ENCODE results near the gene PITPNB. TPM values are rescaled to one million over a fixed set of nuclear protein-coding genes. Genes with fewer than 3 reads are reported as not detected.

PITPNB gene
- total RNA-seq, 2 experiments from 2014 or later, result 96.5 to 111 TPM

DNA sequence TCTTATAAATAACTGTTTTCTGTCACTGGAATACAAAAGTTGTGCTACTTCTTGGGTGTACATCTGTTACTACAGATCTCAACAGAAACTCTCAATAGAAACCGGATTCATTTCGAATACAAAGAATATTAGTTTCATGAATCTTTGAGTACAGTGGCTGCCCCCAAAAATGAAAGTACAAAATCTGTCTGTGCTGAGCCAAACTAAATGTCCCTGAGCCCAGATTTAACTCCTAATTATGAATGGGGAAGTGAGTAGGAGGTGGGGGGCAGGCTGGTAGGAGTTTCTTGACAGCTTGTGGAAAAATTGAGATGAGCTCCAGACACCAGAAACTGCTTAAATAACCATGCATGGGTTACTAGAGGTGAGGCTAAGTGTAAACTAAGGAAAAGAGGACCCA, 41.6 kb downstream of the PITPNB start:
- ChIA-PET CTCF (interaction anchor here (0.6 to 2.1 kb wide), 9 partner anchors 9 to 305 kb away, joined by 3 to 8 read pairs (median 4); no protein-coding TSS in a partner anchor), POLR2A (no interaction called here)
- Mint-ChIP-seq H3K4me1 (peaks cover 41% of the 10 kb centered on the region), H3K36me3 (ENCODE audit: low read depth) (peaks cover 22% of the 10 kb centered on the region), H3K27me3 (no peaks in the 10 kb centered on the region), H3K4me3 (no peak overlapping the region), H3K9me3 (ENCODE audit: low read depth) (no peaks in the 10 kb centered on the region), H3K27ac (no peak overlapping the region)
- ATAC-seq, result no peak
- DNase-seq, result no peak
- intact Hi-C loops (cut with DNase I, micrococcal nuclease), result no loop called here

DNA sequence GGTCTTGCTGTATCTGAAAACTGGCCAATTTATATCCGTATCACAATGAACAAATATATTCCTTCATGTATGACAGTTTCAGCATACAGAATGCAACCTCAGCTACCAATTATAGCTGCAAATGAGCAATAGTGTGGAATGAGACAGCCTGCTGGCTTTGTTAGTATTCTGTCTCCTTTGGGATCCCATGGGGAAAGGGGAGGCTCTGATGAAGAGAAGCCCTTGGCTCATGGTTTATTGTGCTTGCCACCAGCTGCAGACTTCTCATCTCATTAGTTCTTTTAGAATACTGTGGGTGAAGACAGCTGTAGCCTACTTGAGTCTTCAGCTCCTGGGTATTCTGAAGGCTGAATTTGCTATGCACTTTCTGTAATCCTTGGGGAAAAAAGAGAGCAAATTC, 42.4 kb downstream of the PITPNB start:
- ChIA-PET CTCF (interaction anchor here (0.7 to 2.1 kb wide), 2 partner anchors 9 kb away, joined by 3 to 6 read pairs; no protein-coding TSS in a partner anchor), POLR2A (interaction anchor here (0.8 kb wide), 1 partner anchor 1203 kb away, joined by 3 read pairs; no protein-coding TSS in a partner anchor)
- Mint-ChIP-seq H3K9me3 (ENCODE audit: low read depth) (no peaks in the 10 kb centered on the region), H3K4me1 (peaks cover 42% of the 10 kb centered on the region), H3K27me3 (no peaks in the 10 kb centered on the region), H3K36me3 (ENCODE audit: low read depth) (peaks cover 23% of the 10 kb centered on the region), H3K4me3 (no peak overlapping the region), H3K27ac (no peak overlapping the region)
- ATAC-seq (no peak), DNase-seq (no peak)
- intact Hi-C loops (cut with DNase I, micrococcal nuclease), result no loop called here

DNA sequence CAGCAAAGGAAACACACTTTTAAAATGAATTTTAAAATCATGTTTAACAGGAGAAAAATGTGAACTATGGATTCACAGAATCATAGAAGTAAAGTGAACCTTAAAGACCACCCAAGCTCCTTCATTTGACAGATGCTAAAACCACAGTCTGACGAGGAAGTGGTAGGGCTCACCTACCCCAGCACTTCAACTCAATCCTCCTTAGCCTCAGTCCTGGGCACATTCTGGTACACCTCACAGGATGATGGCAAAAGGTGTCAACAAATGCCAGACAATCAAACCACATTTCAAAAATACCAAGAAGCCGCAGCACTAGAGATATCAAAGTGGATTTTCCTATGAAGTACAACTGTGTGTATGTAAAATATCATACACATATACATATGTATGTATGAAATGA, 43.1 kb downstream of the PITPNB start:
- Mint-ChIP-seq H3K27ac (peak overlapping the region; percentile 55), H3K4me3 (no peak overlapping the region), H3K27me3 (no peaks in the 10 kb centered on the region), H3K36me3 (ENCODE audit: low read depth) (peaks cover 27% of the 10 kb centered on the region), H3K4me1 (peaks cover 43% of the 10 kb centered on the region), H3K9me3 (ENCODE audit: low read depth) (no peaks in the 10 kb centered on the region)
- POLR2A ChIA-PET, result interaction anchor here (0.8 kb wide), 1 partner anchor 1203 kb away, joined by 3 read pairs; no protein-coding TSS in a partner anchor
- intact Hi-C loops (cut with DNase I, micrococcal nuclease), result no loop called here
- no peak for ATAC-seq
- no peak for DNase-seq
- CTCF ChIA-PET, result interaction anchor here (0.8 to 2.1 kb wide), 4 partner anchors 9 to 18 kb away, joined by 3 to 6 read pairs (median 4); no protein-coding TSS in a partner anchor

DNA sequence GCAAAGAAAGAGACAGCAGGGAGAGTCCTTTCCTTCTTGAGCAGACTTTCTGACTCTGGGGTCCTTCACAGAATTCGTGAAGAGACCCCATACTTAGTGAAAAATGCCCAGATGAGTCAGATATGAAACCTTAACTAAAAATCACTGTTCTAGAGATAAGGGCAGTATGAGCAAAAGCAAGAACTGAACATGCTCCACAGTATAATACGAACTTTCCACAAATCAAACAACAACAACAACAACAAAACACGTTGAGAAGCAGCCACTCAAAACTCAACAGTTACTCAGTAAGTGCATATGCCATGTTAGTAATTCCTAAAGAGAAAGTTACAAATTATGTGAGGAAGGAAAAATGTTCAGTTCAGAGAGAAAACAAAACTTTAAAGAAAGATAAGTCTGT, 44.3 kb downstream of the PITPNB start:
- POLR2A ChIA-PET, result no interaction called here
- DNase-seq, result no peak
- peaks cover 47% of the 10 kb centered on the region for H3K4me1 Mint-ChIP-seq
- no peaks in the 10 kb centered on the region for H3K27me3 Mint-ChIP-seq
- CTCF ChIA-PET, result interaction anchor here (1.0 to 1.4 kb wide), 3 partner anchors 11 to 17 kb away, joined by 3 to 6 read pairs (median 4); no protein-coding TSS in a partner anchor
- peaks cover 26% of the 10 kb centered on the region for H3K36me3 Mint-ChIP-seq (ENCODE audit: low read depth)
- intact Hi-C loops (cut with DNase I, micrococcal nuclease), result no loop called here
- H3K4me3 Mint-ChIP-seq, result no peak overlapping the region
- no peaks in the 10 kb centered on the region for H3K9me3 Mint-ChIP-seq (ENCODE audit: low read depth)
- no peak overlapping the region for H3K27ac Mint-ChIP-seq
- peak; percentile 19 for ATAC-seq

DNA sequence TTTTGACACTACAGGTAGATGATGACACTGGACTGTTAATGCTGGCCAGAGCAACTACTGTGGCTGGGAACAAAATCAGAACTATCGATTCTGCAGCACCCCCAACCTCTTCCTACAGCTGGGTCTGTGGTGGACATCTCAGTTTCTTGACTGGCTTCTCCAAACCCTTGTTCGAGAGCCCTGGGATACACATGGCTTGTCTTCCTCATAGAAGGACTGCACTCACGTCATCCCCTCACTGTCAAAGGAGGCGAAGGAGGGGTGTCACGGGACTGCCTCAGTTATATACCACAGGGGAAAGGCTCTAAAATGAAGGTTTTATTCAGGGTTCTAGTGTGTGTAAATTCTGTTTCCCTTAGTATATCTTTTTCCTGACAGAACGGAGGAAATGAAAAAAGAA, 44.9 kb downstream of the PITPNB start:
- DNase-seq (no peak), ATAC-seq (no peak)
- H3K27ac Mint-ChIP-seq, result no peak overlapping the region
- intact Hi-C loops (cut with DNase I, micrococcal nuclease), result no loop called here
- no peaks in the 10 kb centered on the region for H3K9me3 Mint-ChIP-seq (ENCODE audit: low read depth)
- peaks cover 26% of the 10 kb centered on the region for H3K36me3 Mint-ChIP-seq (ENCODE audit: low read depth)
- peaks cover 51% of the 10 kb centered on the region for H3K4me1 Mint-ChIP-seq
- ChIA-PET CTCF (no interaction called here), POLR2A (no interaction called here)
- H3K4me3 Mint-ChIP-seq, result no peak overlapping the region
- no peaks in the 10 kb centered on the region for H3K27me3 Mint-ChIP-seq

DNA sequence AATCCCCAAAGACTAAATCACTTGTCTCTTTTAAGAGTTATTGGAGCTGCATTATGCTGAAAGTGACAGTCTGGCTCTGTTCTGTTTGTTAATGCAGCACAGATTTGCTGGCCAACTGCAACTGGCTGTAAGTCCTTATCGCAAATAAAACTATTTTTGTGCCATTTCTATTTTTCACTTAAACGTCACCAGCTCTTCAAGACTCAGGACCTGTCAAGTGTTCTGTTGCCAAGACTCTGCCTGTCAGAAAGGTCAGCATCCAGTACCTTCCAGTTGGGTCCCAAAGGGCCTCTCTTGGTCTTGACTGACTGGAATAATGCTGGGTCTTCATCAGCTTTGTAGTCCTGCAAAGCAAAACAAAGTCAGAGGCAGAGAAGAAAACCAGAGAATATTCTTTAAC, 45.6 kb downstream of the PITPNB start:
- intact Hi-C loops (cut with DNase I, micrococcal nuclease), result no loop called here
- no peak for ATAC-seq
- Mint-ChIP-seq H3K9me3 (ENCODE audit: low read depth) (no peaks in the 10 kb centered on the region), H3K27me3 (no peaks in the 10 kb centered on the region), H3K36me3 (ENCODE audit: low read depth) (peaks cover 26% of the 10 kb centered on the region), H3K4me3 (no peak overlapping the region), H3K4me1 (peaks cover 52% of the 10 kb centered on the region), H3K27ac (no peak overlapping the region)
- CTCF ChIA-PET, result interaction anchor here (0.6 kb wide), 1 partner anchor 178 kb away, joined by 3 read pairs; no protein-coding TSS in a partner anchor
- no peak for DNase-seq
- POLR2A ChIA-PET, result no interaction called here

DNA sequence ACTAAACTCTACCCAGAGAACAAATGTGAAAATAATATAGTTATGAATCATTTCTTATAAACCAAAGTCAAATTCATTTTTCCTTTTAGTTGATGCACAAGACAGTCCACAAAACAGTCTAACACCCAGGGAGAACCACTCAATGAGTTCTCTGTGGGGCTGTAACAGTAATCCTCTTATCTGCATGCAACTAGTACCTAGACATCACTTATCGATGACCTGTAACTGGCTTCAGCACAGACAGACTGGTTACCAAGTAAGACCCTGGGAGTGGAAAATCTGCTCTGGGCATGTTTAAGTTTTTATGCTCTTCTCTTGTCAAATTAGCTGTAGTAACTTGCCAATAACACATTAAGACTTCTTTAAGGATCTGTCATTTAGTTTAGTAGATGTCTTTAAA, 46.6 kb downstream of the PITPNB start:
- intact Hi-C loops (cut with DNase I, micrococcal nuclease), result no loop called here
- no peaks in the 10 kb centered on the region for H3K27me3 Mint-ChIP-seq
- POLR2A ChIA-PET, result no interaction called here
- H3K36me3 Mint-ChIP-seq (ENCODE audit: low read depth), result peaks cover 27% of the 10 kb centered on the region
- DNase-seq (no peak), ATAC-seq (no peak)
- peaks cover 52% of the 10 kb centered on the region for H3K4me1 Mint-ChIP-seq
- no peak overlapping the region for H3K4me3 Mint-ChIP-seq
- CTCF ChIA-PET, result interaction anchor here (2.6 kb wide), 1 partner anchor 14 kb away, joined by 11 read pairs; no protein-coding TSS in a partner anchor
- no peaks in the 10 kb centered on the region for H3K9me3 Mint-ChIP-seq (ENCODE audit: low read depth)
- H3K27ac Mint-ChIP-seq, result no peak overlapping the region

DNA sequence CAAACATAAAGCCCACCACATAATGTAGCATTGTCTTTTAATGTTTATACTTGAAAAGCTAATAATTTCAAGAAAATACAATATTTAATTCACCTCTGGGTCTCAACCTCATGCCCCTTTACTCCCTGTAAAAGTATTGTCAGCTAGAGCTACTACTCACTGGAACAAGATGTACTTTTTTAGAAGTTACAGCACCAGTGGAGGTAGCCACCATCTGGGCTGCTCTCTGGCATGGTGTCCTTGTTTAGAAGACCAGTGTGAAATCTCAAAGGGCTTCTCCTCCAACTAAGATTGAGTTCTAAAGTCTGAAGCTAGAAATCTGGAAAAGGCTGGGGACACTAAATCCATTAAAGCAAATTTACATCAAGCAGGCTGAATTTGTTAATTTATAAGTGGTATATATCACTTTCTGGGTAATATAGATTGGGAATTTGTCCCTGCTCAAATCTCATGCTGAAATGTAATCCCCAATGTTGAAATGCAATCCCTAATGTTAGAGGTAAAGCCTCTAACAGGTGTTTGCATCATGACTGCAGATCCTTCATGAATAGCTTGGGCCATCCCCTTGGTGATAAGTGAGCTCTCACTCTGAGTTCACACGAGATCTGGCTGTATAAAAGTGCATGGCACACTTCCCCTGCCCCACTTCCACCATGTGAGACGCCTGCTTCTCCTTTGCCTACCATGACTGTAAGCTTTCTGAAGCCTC, 47.6 kb downstream of the PITPNB start:
- Mint-ChIP-seq H3K27ac (no peak overlapping the region), H3K4me1 (peaks cover 57% of the 10 kb centered on the region), H3K9me3 (ENCODE audit: low read depth) (no peaks in the 10 kb centered on the region), H3K27me3 (no peaks in the 10 kb centered on the region), H3K4me3 (no peak overlapping the region), H3K36me3 (ENCODE audit: low read depth) (peaks cover 34% of the 10 kb centered on the region)
- DNase-seq (no peak), ATAC-seq (no peak)
- intact Hi-C loops (cut with DNase I, micrococcal nuclease), result no loop called here
- POLR2A ChIA-PET, result no interaction called here
- CTCF ChIA-PET, result interaction anchor here (0.5 to 2.6 kb wide), 6 partner anchors 9 to 1480 kb away, joined by 3 to 11 read pairs (median 6); no protein-coding TSS in a partner anchor

DNA sequence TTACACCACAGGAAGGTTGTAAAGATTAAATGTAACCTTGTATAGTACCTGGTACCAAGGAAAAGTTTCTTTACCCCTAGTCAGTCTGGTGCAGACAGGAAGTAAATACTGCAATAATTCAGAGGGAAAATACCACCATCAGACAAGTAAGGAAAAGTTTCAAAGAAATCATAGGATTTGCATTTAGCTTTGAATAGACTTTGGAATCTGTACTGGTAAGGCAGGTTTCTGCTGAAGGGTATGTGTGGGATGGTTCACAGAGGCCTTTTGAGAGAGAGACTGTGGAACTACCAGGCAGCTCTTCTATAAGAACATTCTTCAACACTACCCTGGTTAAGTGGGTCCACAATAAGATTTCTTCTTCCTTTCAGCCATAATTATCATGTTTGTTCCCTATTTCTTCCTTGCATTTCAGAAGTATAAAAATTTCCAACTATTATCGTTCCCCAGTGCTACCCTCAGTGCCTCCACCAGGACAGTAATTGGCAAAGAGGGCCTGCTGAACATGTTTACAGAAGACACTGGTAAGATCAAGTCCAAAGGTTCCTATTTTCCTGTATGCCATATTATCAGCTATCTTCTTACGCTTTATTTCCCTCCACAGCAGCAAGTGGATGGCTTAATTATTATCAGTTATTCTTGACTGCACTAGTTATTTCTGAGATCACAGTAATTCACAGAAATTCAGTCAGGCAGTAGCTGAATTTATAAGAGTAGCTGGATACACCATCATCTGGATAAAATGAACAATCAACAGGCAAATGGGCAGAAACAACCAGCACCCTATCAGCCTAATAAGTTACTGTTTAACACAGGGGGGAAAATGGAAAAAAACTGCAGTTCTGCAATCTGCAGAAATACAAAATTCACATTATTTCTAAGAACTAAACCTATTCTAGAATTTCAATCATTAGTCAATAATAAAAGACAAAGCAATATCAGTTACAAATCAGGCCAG, 48.5 kb downstream of the PITPNB start:
- Mint-ChIP-seq H3K27ac (no peak overlapping the region), H3K36me3 (ENCODE audit: low read depth) (peaks cover 36% of the 10 kb centered on the region), H3K27me3 (no peaks in the 10 kb centered on the region), H3K4me3 (no peak overlapping the region), H3K4me1 (peaks cover 58% of the 10 kb centered on the region), H3K9me3 (ENCODE audit: low read depth) (no peaks in the 10 kb centered on the region)
- ATAC-seq, result no peak
- ChIA-PET POLR2A (no interaction called here), CTCF (interaction anchor here (1.1 to 2.6 kb wide), 4 partner anchors 10 to 1114 kb away, joined by 3 to 11 read pairs (median 7); no protein-coding TSS in a partner anchor)
- intact Hi-C loops (cut with DNase I, micrococcal nuclease), result no loop called here
- no peak for DNase-seq

DNA sequence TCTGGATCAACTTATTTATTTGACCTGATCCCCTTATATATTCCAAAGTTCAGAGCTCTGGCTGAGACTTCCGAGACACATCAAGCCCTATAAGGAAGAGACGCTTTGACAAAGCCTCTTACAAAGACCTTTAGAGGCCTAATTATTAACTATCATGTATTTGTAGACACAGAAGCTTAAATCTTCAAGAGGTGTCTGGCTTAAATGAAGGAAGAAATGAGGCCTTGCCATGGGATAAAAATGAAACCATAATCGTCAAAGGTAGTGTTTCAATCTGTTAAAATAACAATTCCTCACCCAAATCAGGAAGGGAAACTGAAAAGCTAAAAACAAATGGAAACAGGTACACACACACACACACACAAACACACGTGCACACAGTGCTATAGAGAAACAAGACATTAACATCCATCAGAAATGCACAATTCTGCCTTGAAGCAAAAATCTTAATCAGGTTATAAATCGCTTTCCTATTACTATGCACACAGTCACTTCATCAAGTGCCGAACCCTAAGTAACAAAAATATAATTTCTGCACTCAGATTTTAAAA, 50.2 kb downstream of the PITPNB start:
- no peak for ATAC-seq
- peaks cover 46% of the 10 kb centered on the region for H3K4me1 Mint-ChIP-seq
- H3K36me3 Mint-ChIP-seq (ENCODE audit: low read depth), result peaks cover 32% of the 10 kb centered on the region
- POLR2A ChIA-PET, result no interaction called here
- intact Hi-C loops (cut with DNase I, micrococcal nuclease), result loop anchor here in 1 of 2 experiments (5.0 kb wide), 1 partner anchor 48 kb away; the partner anchor contains the start of gene PITPNB
- H3K9me3 Mint-ChIP-seq (ENCODE audit: low read depth), result no peaks in the 10 kb centered on the region
- DNase-seq, result no peak
- H3K27me3 Mint-ChIP-seq, result no peaks in the 10 kb centered on the region
- CTCF ChIA-PET, result interaction anchor here (0.6 to 1.3 kb wide), 3 partner anchors 12 to 977 kb away, joined by 3 to 4 read pairs (median 3); no protein-coding TSS in a partner anchor
- H3K4me3 Mint-ChIP-seq, result no peak overlapping the region
- peak overlapping the region; percentile 68 for H3K27ac Mint-ChIP-seq

Measured in activated CD4-positive, alpha-beta T cell treated with anti-CD3 and anti-CD28 coated beads for 36 hours (primary cell).